HepG2 (cell line): ENCODE results near the gene HSD17B2. TPM values are rescaled to one million over a fixed set of nuclear protein-coding genes. Genes with fewer than 3 reads are reported as not detected.

Experiments used
- ATAC-seq: fragments of 200-7000 bp; cut with Tn5 transposase; 3 replicates; pipeline ENCODE4 v1.9.1; 2020; ENCODE audit warnings: mild to moderate bottlenecking, moderate library complexity
- BruUV-seq: library from RNA; stranded (reverse); fragments of 400-500 nt; replicated peaks from 2 replicates; lab custom pipeline; 2021; lab: Mats Ljungman, UMichigan
- CTCF ChIA-PET: fragments of 300-600 bp; formaldehyde crosslinking; extraction: SDS; loops from one replicate; lab custom pipeline; 2021; ENCODE audit warnings: low total read pairs, inconsistent platforms, low intra/inter-chr PET ratio; lab: Yijun Ruan, JAX
- POLR2A ChIA-PET: fragments of 350-600 bp; sonication (Branson Sonifier 250); formaldehyde crosslinking; loops from one replicate; lab custom pipeline; 2020; ENCODE audit warnings: antibody characterized with exemption, inconsistent platforms; lab: Yijun Ruan, JAX
- DNase-seq: peaks from one replicate; pipeline ENCODE4 v3.0.0-alpha.2; 2015; ENCODE audit warnings: low spot score
- FAIRE-seq: peaks from 3 replicates; lab custom pipeline; 2011; peaks lifted over from hg19 to GRCh38; lab: Jason Lieb, UNC
- H2AFZ ChIP-seq: one replicate; pipeline ENCODE4 v1.6.1; 2011; ENCODE audit warnings: low read length, inconsistent platforms
- H3K27ac ChIP-seq: fragments of 300-600 bp; 3 replicates; pipeline ENCODE4 v1.8.0; 2011; ENCODE audit warnings: mixed run types, mild to moderate bottlenecking, mixed read lengths, low read length, inconsistent platforms; ENCODE audit not compliant: insufficient read depth; ENCODE audit errors: extremely low read length
- H3K27me3 ChIP-seq, 2 experiments: fragments of 200-600 bp in 1 of 2; 2 replicates in 1 of 2; 3 replicates in 1 of 2; pipeline versions ENCODE4 v1.6.0 to v1.8.0; 2011; ENCODE audit warnings: low read length in 2 of 2, mild to moderate bottlenecking in 2 of 2, moderate library complexity in 2 of 2, inconsistent platforms in 1 of 2; ENCODE audit not compliant: insufficient read depth in 2 of 2, control insufficient read depth in 1 of 2
- H3K36me3 ChIP-seq, 2 experiments: fragments of 200-600 bp in 1 of 2; replicated peaks in 1 of 2; 2 replicates in 1 of 2; 3 replicates in 1 of 2; pipeline versions ENCODE4 v1.5.1 to v1.8.0; 2011; ENCODE audit warnings: low read length in 2 of 2, inconsistent platforms in 1 of 2; ENCODE audit not compliant: insufficient read depth in 2 of 2, control insufficient read depth in 1 of 2
- H3K4me1 ChIP-seq: 2 replicates; pipeline ENCODE4 v1.5.1; 2012; ENCODE audit warnings: low read length, inconsistent platforms; ENCODE audit not compliant: insufficient read depth
- H3K4me2 ChIP-seq: 2 replicates; pipeline ENCODE4 v1.6.0; 2011; ENCODE audit warnings: low read depth, low read length, inconsistent platforms
- H3K4me3 ChIP-seq, 3 experiments: fragments of 200-600 bp in 1 of 3; sonication (generic), shearing (Covaris generic) in 1 of 3; replicated peaks in 1 of 3; 2 replicates each; pipeline ENCODE4 v1.5.1; 2011 to 2016; ENCODE audit warnings: low read length in 3 of 3, inconsistent platforms in 2 of 3, low read depth in 2 of 3, mild to moderate bottlenecking in 2 of 3, control low read depth in 1 of 3, mixed read lengths in 1 of 3; ENCODE audit not compliant: insufficient read depth in 1 of 3
- H3K79me2 ChIP-seq: one replicate; pipeline ENCODE4 v1.6.1; 2011; ENCODE audit warnings: low read length, inconsistent platforms; ENCODE audit not compliant: insufficient read depth
- H3K9ac ChIP-seq: 2 replicates; pipeline ENCODE4 v1.6.0; 2011; ENCODE audit warnings: mild to moderate bottlenecking, low read depth, low read length, inconsistent platforms; ENCODE audit not compliant: insufficient read depth
- H3K9me3 ChIP-seq: 2 replicates; pipeline ENCODE4 v1.5.1; 2012; ENCODE audit warnings: mild to moderate bottlenecking, low read length
- H4K20me1 ChIP-seq: 2 replicates; pipeline ENCODE4 v1.6.0; 2011; ENCODE audit warnings: inconsistent platforms, mild to moderate bottlenecking, low read length, moderate library complexity; ENCODE audit not compliant: insufficient read depth
- CTCF ChIP-seq: sonication (generic); formaldehyde crosslinking; IDR thresholded peaks from 2 replicates; pipeline ENCODE4 v1.5.0; 2020; ENCODE audit warnings: mild to moderate bottlenecking, missing genetic modification reagents, moderate library complexity
- FOSL2 ChIP-seq: sonication (generic); formaldehyde crosslinking; IDR thresholded peaks from 2 replicates; pipeline ENCODE4 v1.4.0; 2020; ENCODE audit warnings: missing genetic modification reagents
- HNRNPL ChIP-seq: fragments of 200-400 bp; formaldehyde crosslinking; IDR thresholded peaks from 2 replicates; pipeline ENCODE4 v1.6.1; 2017; ENCODE audit warnings: mild to moderate bottlenecking, low read depth, low read length
- NFIC ChIP-seq: IDR thresholded peaks from 2 replicates; pipeline ENCODE4 v1.6.1; 2012; ENCODE audit warnings: mild to moderate bottlenecking, low read length, inconsistent platforms
- SMC3 ChIP-seq: IDR thresholded peaks from 2 replicates; pipeline ENCODE4 v1.6.1; 2011; ENCODE audit warnings: low read length, improper control_type of control experiment
- SOX6 ChIP-seq, 2 experiments: fragments of 450-650 bp in 1 of 2; sonication (generic) in 1 of 2; formaldehyde crosslinking in 1 of 2; IDR thresholded peaks; 2 replicates each; pipeline versions ENCODE4 v1.4.0 to v1.6.1; 2017 to 2020; ENCODE audit warnings: antibody characterized with exemption in 1 of 2, mild to moderate bottlenecking in 1 of 2, missing genetic modification reagents in 1 of 2
- STAG1 ChIP-seq: sonication (generic); formaldehyde crosslinking; IDR thresholded peaks from 2 replicates; pipeline ENCODE4 v1.4.0; 2020; ENCODE audit warnings: missing genetic modification reagents
- THRA ChIP-seq: sonication (generic); formaldehyde crosslinking; IDR thresholded peaks from 2 replicates; pipeline ENCODE4 v1.4.0; 2020; ENCODE audit warnings: missing genetic modification reagents, borderline replicate concordance
- ZBTB26 ChIP-seq: IDR thresholded peaks from 2 replicates; pipeline ENCODE4 v1.6.1; 2016; ENCODE audit warnings: missing compliant biosample characterization, missing genetic modification reagents, borderline replicate concordance
- ZFP36L2 ChIP-seq: sonication (generic); formaldehyde crosslinking; IDR thresholded peaks from 2 replicates; pipeline ENCODE4 v1.4.0; 2020; ENCODE audit warnings: missing genetic modification reagents
- ZSCAN22 ChIP-seq: sonication (generic); formaldehyde crosslinking; IDR thresholded peaks from 2 replicates; pipeline ENCODE4 v1.4.0; 2020; ENCODE audit warnings: mild to moderate bottlenecking, missing genetic modification reagents
- WGBS: methylation state at CpG from one replicate; pipeline ENCODE4 v1.1.6; 2017; ENCODE audit warnings: low lambda C conversion rate; 5-methylcytosine and 5-hydroxymethylcytosine counted together
- in situ Hi-C: cut with HindIII; loops from 2 replicates; pipeline ENCODE4 v1.10.0; 2017; ENCODE audit warnings: low pct_unique_long_range_greater_than_20kb; ENCODE audit not compliant: extremely low pct_ligation_motif_present
- intact Hi-C: fragments of 100-400 bp; cut with micrococcal nuclease; formaldehyde crosslinking; loops from one replicate; pipeline ENCODE4 v1.10.0; 2022; ENCODE audit not compliant: unreplicated experiment
- polyA plus RNA-seq, 8 experiments: library from polyadenylated mRNA; depleted of rRNA in 3 of 8; stranded (reverse) in 7 of 8; unstranded in 1 of 8; fragments of >200 nt; fragmentation: Illumina TruSeq in 4 of 8; extraction: Trizol in 4 of 8; gene quantifications; 2 replicates each; pipeline versions ENCODE4 v1.2.1 to v1.2.3, GENCODE V29; 2011 to 2016; ENCODE audit warnings: low read depth in 4 of 8, missing spikeins in 1 of 8, mixed read lengths in 1 of 8; ENCODE audit not compliant: insufficient read depth in 1 of 8
- total RNA-seq, 5 experiments: library from RNA; depleted of rRNA; stranded (reverse); fragments of >200 nt; fragmentation: Illumina TruSeq; extraction: Trizol; gene quantifications; 2 replicates each; pipeline ENCODE4 v1.2.3, GENCODE V29; 2016; ENCODE audit warnings: low read depth in 1 of 5

The HSD17B2 gene
- total and polyA plus RNA-seq, 2 of the 13 experiments (the other 11 are each of a cell fraction or from before 2014, with no cell fraction given): 26.3 to 69.3 TPM

- TF ChIP-seq ZFP36L2 (CRISPR knock-in tag) (no peak), SOX6 (IDR thresholded peaks at IDR 0.05) (no peak), SOX6 (CRISPR knock-in tag; IDR thresholded peaks at IDR 0.05) (no peak), ZBTB26 (CRISPR knock-in tag) (no peak)
Measured at GRCh38 chr16:81995651-81996050, 39.4 kb upstream of the HSD17B2 start (continued).

- no peak overlapping the region for H3K9ac ChIP-seq
- no peak overlapping the region; the same call in 1 of the 2 replicates for H3K4me2 ChIP-seq
- H2AFZ ChIP-seq: no peak overlapping the region
- H3K36me3 ChIP-seq: no peaks in the 10 kb centered on the region
- ChIA-PET CTCF (interaction anchor here (1.1 to 1.7 kb wide), 2 partner anchors 106 to 234 kb away, joined by 3 to 6 read pairs; no protein-coding TSS in a partner anchor), POLR2A (interaction anchor here (1.4 to 1.6 kb wide), 2 partner anchors 47 to 682 kb away, joined by 3 to 4 read pairs; partner anchors contain the start of gene GAN)
- 27% methylated on average over 11 of the region's 11 CpGs for WGBS
- H3K4me1 ChIP-seq: peaks cover 14% of the 10 kb centered on the region
- intact Hi-C loops: loop anchor here (1.0 to 10.0 kb wide), 2 partner anchors 52 to 107 kb away; no protein-coding TSS in a partner anchor
- H3K27me3 ChIP-seq: peaks cover 0 to 4% of the 10 kb centered on the region in 2 experiments; a peak in 2 of 5 replicates
- no peak for TF ChIP-seq HNRNPL
- no peak for TF ChIP-seq THRA (CRISPR knock-in tag)
- TF ChIP-seq FOSL2: peak; percentile 87
- TF ChIP-seq SMC3: peak; percentile 27; the same call in 1 of the 2 replicates
- TF ChIP-seq CTCF (CRISPR knock-in tag): peak; percentile 39
- no peak for TF ChIP-seq NFIC
- no peak for TF ChIP-seq ZSCAN22 (CRISPR knock-in tag)
- TF ChIP-seq STAG1 (CRISPR knock-in tag): peak; percentile 22; the same call in 1 of the 2 replicates
- H3K27ac ChIP-seq: no peak overlapping the region
- in situ Hi-C loops: no loop called here
- H3K79me2 ChIP-seq: no peaks in the 10 kb centered on the region
- peak; percentile 88 for ATAC-seq
- no TSS peak for BruUV-seq
- peak; percentile 87 for FAIRE-seq
- no peaks in the 10 kb centered on the region for H4K20me1 ChIP-seq
- H3K4me3 ChIP-seq: no peak overlapping the region
- no peaks in the 10 kb centered on the region for H3K9me3 ChIP-seq
- DNase-seq: peak; percentile 52
Measured at GRCh38 chr16:81996664-81997509, 38.2 kb upstream of the HSD17B2 start.
